Upper lobe of right lung (tissue), 1 donor: Measurements from ENCODE around the gene WDPCP. TPM values are rescaled to one million over a fixed set of nuclear protein-coding genes. Genes with fewer than 3 reads are reported as not detected.
"Not testable (repeated sequence)": the region's sequence is repeated elsewhere in the genome, so short reads cannot be mapped to it uniquely, and the experiment has no call there.

Experiments used
- ATAC-seq: fragments of 200-7000 bp; cut with Tn5 transposase; one replicate; pipeline ENCODE4 v1.9.1; 2020; ENCODE audit warnings: mild to moderate bottlenecking, moderate library complexity
- DNase-seq: peaks from one replicate; pipeline ENCODE4 v3.0.0-alpha.2; 2020
- H3K27ac ChIP-seq: fragments of 200-600 bp; one replicate; pipeline ENCODE4 v1.8.0; 2022
- H3K27me3 ChIP-seq: fragments of 200-600 bp; one replicate; pipeline ENCODE4 v1.8.0; 2022; ENCODE audit warnings: mild to moderate bottlenecking
- H3K36me3 ChIP-seq: fragments of 200-600 bp; one replicate; pipeline ENCODE4 v1.8.0; 2022
- H3K4me1 ChIP-seq: fragments of 200-600 bp; one replicate; pipeline ENCODE4 v1.8.0; 2022
- H3K4me3 ChIP-seq: fragments of 200-600 bp; one replicate; pipeline ENCODE4 v1.8.0; 2022; ENCODE audit warnings: mild to moderate bottlenecking
- H3K9me3 ChIP-seq: fragments of 200-600 bp; one replicate; pipeline ENCODE4 v1.8.0; 2022
- intact Hi-C: fragments of 100-400 bp; cut with DNase I; formaldehyde crosslinking; loops from one replicate; pipeline ENCODE4 v1.11.0; 2022
- long read RNA-seq: library from polyadenylated mRNA; unstranded; transcript quantifications from one replicate; pipeline ENCODE4 v2.0.0, GENCODE V29; 2021
- total RNA-seq: library from RNA; stranded (reverse); fragmentation: NEBNext Ultra II Directional; extraction: Animal tissue kit (Norgen Biotek cat#: 25700); gene quantifications from one replicate; pipeline ENCODE4 v1.2.1, GENCODE V29; 2021
- TF ChIP-seq, protein P1 (sequence below): fragments of 200-600 bp; IDR thresholded peaks from one replicate; pipeline ENCODE4 v1.8.0; 2022; ENCODE audit warnings: antibody characterized with exemption
- donor health status: DM: no; HTN: yes; CAD: no; lungs with severe emphysema.

Gene WDPCP
- total RNA-seq: 8.6 TPM
- long read RNA-seq, full-length matches to known transcripts: 5 of 11 reads
- long read RNA-seq, partial matches to known transcripts: 0 of 11 reads
- long read RNA-seq, other reads (novel, unspliced or antisense): 6 of 11 reads

DNA sequence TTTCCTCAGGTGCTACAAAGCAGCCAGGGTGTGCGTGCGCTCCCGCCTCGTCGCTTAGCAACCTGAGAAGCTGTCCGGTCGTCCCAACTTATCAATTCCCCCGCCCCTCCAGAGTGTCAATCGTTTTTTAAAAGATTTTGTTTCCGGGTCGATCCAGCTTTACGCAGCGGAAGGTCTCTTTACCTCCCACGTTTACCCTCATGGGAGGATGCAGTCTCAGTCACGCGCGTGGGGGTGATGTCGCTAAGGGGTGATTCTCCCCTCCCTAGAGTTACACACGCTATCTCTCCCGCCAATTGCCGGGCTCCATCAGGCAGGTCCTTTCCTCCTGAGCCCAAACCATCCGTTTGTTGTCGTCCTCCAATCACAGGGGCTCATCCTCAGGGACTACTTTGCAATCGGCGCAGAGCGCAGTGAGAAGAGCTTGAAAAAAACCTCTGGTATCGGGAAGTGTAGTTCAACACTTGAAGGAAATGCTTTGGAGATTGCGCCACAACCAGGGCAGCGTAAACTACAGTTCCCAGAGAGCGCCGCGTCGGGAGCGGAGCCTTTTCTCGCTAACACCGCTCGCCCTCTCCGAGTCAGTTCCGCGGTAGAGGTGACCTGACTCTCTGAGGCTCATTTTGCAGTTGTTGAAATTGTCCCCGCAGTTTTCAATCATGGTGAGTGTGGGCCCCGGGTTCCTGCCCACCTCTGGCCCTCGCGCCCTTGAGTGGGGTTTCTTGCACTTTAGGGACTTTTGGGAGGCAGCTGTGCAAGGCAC lies at the start of gene WDPCP, which contains the start of gene MDH1:
Gene WDPCP, minus strand, starts transcription at position 93 of the 763 bp plus-strand sequence. CDS start 206 bp downstream, outside the sequence.
Gene MDH1, plus strand, starts transcription at position 579 of the 763 bp plus-strand sequence. Its CDS starts 81 bp downstream, at position 660.
- ATAC-seq: peak; percentile 96
- peak; percentile 95 for DNase-seq
- H3K27ac ChIP-seq: peak within 1 kb of the TSS; percentile 83
- peak within 1 kb of the TSS; percentile 84 for H3K4me3 ChIP-seq
- H3K36me3 ChIP-seq: peaks cover 15% of the 10 kb centered on the region
- TF ChIP-seq, protein P1, sequence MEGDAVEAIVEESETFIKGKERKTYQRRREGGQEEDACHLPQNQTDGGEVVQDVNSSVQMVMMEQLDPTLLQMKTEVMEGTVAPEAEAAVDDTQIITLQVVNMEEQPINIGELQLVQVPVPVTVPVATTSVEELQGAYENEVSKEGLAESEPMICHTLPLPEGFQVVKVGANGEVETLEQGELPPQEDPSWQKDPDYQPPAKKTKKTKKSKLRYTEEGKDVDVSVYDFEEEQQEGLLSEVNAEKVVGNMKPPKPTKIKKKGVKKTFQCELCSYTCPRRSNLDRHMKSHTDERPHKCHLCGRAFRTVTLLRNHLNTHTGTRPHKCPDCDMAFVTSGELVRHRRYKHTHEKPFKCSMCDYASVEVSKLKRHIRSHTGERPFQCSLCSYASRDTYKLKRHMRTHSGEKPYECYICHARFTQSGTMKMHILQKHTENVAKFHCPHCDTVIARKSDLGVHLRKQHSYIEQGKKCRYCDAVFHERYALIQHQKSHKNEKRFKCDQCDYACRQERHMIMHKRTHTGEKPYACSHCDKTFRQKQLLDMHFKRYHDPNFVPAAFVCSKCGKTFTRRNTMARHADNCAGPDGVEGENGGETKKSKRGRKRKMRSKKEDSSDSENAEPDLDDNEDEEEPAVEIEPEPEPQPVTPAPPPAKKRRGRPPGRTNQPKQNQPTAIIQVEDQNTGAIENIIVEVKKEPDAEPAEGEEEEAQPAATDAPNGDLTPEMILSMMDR: no peak
- H3K27me3 ChIP-seq: no peaks in the 10 kb centered on the region
- H3K9me3 ChIP-seq: no peaks in the 10 kb centered on the region
- intact Hi-C loops: no loop called here
- peaks cover 22% of the 10 kb centered on the region for H3K4me1 ChIP-seq

DNA sequence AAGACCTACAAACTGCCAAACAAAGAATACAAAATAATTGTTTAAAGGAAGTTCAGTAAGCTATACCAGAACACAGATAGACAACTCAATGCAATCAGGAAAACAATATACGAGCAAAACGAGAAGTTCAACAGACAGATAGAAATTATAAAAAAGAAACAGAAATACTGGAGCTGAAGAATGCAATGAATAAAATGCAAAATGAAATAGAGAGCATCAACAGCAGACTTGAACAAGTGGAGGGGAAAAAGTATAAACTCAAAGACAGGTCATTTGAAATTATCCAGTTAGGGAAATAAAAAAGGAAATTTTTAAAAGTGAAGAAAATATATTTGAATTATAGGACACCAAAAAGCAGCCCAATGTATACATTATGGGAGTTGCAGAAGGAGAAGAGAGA lies 44.1 kb upstream of the WDPCP start:
- Histone ChIP-seq H3K9me3 (peaks cover 9% of the 10 kb centered on the region), H3K4me1 (no peaks in the 10 kb centered on the region), H3K36me3 (no peaks in the 10 kb centered on the region), H3K27me3 (no peaks in the 10 kb centered on the region), H3K4me3 (no peak overlapping the region), H3K27ac (no peak overlapping the region)
- ATAC-seq (no peak), DNase-seq (no peak)
- intact Hi-C loops: no loop called here
- TF ChIP-seq, protein P1: no peak

- Histone ChIP-seq H3K4me3 (no peak overlapping the region), H3K9me3 (peaks cover 9% of the 10 kb centered on the region), H3K27me3 (no peaks in the 10 kb centered on the region), H3K36me3 (no peaks in the 10 kb centered on the region), H3K4me1 (no peaks in the 10 kb centered on the region), H3K27ac (no peak overlapping the region)
- ATAC-seq: no peak
- intact Hi-C loops: no loop called here
- TF ChIP-seq, protein P1: no peak
- DNase-seq: no peak
Measured at GRCh38 chr2:63631501-63631900, 43.2 kb upstream of the WDPCP start.

GRCh38 chr2:63628403-63628942 lies 40.2 kb upstream of the WDPCP start:
- H3K36me3 ChIP-seq: no peaks in the 10 kb centered on the region
- TF ChIP-seq, protein P1: no peak
- no peaks in the 10 kb centered on the region for H3K27me3 ChIP-seq
- H3K4me1 ChIP-seq: no peaks in the 10 kb centered on the region
- ATAC-seq: no peak
- peaks cover 9% of the 10 kb centered on the region for H3K9me3 ChIP-seq
- intact Hi-C loops: no loop called here
- no peak for DNase-seq
- no peak overlapping the region for H3K27ac ChIP-seq
- H3K4me3 ChIP-seq: no peak overlapping the region

GRCh38 chr2:63627866-63628265 lies 39.6 kb upstream of the WDPCP start:
- TF ChIP-seq, protein P1: no peak
- no peak for ATAC-seq

GRCh38 chr2:63623763-63624162 lies 35.5 kb upstream of the WDPCP start:
- H3K36me3 ChIP-seq, H3K9me3 ChIP-seq, H3K4me1 ChIP-seq, H3K4me3 ChIP-seq, H3K27ac ChIP-seq, H3K27me3 ChIP-seq, DNase-seq, intact Hi-C loops, ATAC-seq: not testable (repeated sequence)

More at GRCh38 chr2:63627866-63628265, 39.6 kb upstream of the WDPCP start:
- intact Hi-C loops: no loop called here
- H3K27me3 ChIP-seq: no peaks in the 10 kb centered on the region
- no peaks in the 10 kb centered on the region for H3K4me1 ChIP-seq
- H3K27ac ChIP-seq: no peak overlapping the region
- H3K4me3 ChIP-seq: no peak overlapping the region
- no peaks in the 10 kb centered on the region for H3K36me3 ChIP-seq
- DNase-seq: no peak
- peaks cover 9% of the 10 kb centered on the region for H3K9me3 ChIP-seq
